CD4-positive, alpha-beta T cell treated with Interleukin-17A for 1 hour (primary cell): ENCODE data around the gene EHD4.

ENCODE experiments used
- DNase-seq: peaks from one replicate; pipeline ENCODE4 v3.0.0-alpha.2; 2020

The EHD4 gene

DNA sequence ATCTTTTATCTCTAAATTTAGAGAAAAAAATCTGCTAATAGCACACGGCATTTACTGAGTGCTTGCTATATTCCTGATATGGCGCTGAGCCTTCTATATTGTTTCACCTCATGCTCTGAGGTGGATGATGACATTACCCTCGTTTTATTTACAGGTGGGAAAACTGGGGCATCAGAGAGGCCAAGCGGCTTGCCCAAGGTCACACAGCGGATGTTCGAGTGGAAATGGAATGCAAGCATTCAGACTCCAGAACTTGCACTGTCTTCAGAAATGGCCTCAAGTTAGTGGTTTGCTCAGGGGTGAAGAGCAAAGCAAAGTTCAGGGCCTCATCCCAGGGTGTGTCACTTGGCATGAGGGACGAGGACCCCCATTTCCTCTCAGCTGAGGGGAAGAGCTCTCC, 17.3 kb downstream of the EHD4 start:
- no peak for DNase-seq

GRCh38 chr15:41954036-41954435, 18.3 kb downstream of the EHD4 start:
- no peak for DNase-seq

GRCh38 chr15:41952013-41952563, 20.3 kb downstream of the EHD4 start:
- no peak for DNase-seq

DNA sequence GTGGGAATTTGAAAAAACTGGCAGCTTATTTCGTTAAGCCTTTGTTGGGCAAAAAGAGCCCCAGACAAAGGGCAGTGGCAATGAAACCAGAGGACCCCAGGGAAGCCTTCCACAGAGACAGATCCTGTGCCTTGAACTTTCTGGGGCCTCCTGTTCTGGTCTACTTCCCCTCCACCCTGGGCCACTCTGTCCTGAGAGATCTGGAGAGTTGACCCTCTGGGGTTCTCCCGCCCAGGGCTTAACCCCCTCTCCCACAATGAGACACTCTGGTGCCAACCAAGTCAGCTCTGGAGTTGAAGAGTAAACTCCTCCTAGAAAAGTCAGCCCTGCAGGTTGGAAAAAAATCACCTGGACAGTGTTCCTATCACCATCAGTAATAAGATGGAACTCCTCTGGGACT, 20.8 kb downstream of the EHD4 start:
- no peak for DNase-seq

DNA sequence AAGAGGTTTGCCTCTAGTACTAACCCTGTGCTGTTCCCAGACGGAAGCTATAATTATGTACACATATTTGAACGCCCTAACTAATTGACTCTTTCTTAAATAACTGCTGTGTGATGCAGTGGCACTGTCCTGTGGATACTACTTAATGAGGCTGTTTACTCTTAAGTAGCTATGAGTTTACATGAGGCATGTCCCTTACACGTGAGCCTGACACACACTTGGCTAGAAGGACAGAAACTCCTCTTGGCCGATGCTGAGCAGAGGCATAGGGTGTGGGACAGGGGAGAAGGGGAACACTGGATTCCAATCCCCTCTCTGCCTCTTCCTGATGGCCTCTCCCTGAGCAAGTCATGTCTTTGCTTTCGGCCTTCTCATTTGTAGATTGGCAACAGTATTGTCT, 21.9 kb downstream of the EHD4 start:
- no peak for DNase-seq

DNA sequence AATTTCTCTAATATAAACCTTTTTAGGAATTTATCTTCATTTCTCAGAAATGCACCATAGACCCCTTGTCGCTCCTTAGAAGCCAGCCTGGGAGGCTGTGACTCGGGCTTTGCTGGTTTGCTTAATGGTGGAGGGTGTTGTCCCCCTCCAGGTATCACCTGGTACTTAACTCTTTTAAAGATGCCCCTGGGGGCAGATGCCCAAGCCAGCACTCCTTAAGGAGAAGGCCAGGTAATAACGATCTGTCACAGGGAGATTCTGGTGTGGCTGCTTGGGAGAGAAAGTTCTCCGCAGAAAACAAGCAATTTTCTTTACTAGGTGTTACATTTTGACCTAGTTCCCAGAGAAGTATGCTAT, 22.3 kb downstream of the EHD4 start:
- DNase-seq = no peak

DNA sequence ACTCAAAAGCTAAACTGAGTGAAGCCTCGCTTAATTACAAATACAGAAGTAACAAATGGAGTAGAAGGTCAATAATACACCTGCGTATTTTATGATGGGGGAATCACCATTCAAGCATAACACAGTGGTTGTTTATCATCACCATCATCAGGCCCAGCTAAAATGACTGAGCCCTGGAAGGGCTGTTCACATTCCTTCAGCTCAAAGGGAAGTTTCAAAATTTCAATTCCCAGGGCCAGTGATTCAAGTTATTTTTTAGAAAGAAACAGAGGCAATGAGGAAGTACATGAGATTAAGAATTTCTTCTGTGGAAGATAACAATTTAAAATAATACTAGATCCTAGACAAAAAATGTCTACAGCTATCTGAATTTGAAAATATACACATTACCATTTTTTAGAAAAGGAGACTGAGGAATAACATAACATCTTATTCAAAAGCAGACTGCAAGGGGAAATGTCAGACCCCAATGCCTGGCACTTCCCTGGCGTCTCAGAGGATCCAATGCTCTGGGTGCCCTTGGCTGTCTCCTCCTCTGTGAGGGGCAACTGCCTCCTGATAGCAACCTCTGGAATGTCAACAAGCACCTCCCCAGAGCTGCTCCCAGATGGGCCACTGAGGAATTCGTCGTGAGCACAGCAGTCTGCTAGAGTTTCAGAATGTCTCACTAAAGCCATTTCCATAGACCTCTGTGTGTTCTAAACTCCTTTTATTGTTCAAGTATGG, 22.8 kb downstream of the EHD4 start:
- no peak for DNase-seq

GRCh38 chr15:41948490-41948889, 23.9 kb downstream of the EHD4 start:
- DNase-seq = no peak

GRCh38 chr15:41946970-41947369, 25.4 kb downstream of the EHD4 start:
- no peak for DNase-seq

DNA sequence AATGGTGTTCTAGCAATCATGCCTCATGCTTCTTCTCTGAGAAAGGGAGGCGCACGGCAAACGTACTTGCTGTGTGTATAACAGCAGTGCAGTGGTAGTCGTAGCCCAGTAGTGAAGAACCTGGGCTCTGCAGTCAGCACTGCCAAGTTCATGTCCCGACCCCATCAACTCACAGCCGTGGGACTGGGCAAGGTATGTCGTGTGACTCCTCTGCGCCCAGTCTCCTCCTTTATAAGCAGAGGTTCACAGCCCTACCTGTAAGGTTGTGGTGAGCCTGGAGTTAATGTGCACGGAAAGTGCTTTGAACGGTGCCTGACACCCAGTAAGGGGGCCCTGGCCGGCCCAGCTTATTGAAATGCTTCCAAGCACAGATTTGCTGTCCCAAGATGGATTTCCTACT, 26.6 kb downstream of the EHD4 start:
- no peak for DNase-seq

GRCh38 chr15:41945221-41945620, 27.1 kb downstream of the EHD4 start:
- DNase-seq = no peak

- DNase-seq = no peak
Observed at GRCh38 chr15:41944313-41944940, 27.9 kb downstream of the EHD4 start.

DNA sequence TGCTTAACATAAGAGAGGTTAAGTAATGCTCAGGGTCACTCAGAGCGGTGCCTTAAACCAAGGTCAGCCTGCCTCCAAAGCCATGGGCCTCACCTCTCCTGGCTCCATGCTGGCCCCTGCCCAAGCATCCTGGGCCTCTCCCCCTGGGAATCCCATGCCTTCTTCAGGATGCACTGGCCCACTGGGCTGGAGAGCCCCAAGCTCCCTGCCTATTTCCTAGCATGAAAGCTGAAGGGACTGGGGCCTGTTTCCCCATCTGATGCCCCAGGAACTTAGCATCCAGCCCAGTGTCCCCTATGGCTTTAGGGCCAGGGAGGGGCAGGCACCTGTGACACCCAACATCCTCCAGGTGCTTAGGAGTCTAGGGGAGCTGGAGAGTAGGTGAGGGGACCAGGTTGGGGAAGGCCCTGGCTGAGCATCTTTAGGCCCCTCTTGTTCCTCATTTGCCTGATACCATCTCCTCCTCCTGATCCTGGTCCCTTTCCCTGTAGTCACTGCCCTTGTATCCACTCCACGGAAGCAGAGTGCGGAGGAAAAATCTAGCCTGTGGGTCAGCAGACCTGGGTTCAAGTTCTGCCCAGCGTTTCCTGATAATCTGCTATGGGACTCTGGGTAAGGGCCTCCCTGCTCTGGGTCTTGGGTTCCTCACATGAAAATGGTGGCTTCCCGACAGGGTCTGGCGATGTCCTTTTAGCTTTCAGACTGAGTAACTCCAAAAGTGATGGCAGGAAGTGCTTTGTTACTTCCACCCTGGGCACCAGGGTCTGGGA, 28.6 kb downstream of the EHD4 start:
- no peak for DNase-seq

DNA sequence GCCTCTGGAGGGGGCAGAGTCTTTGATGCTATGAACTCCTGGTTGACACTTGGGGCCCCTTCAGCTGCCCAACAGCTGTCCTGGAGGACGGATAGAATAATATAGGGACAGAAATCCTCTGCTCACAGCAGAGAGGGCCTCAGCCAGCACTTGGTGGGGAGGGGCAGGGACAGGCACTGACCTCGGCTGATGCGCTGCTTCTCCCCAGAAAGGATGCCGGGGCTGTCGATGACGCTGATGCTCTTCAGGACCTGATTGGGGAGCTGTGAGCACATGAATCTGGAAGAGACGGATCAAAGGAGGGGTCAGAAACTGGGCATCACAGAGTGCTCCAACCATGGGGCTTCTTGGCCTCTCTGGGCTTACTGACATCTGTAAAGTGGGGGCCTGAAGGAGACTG, 29.5 kb downstream of the EHD4 start:
- no peak for DNase-seq

DNA sequence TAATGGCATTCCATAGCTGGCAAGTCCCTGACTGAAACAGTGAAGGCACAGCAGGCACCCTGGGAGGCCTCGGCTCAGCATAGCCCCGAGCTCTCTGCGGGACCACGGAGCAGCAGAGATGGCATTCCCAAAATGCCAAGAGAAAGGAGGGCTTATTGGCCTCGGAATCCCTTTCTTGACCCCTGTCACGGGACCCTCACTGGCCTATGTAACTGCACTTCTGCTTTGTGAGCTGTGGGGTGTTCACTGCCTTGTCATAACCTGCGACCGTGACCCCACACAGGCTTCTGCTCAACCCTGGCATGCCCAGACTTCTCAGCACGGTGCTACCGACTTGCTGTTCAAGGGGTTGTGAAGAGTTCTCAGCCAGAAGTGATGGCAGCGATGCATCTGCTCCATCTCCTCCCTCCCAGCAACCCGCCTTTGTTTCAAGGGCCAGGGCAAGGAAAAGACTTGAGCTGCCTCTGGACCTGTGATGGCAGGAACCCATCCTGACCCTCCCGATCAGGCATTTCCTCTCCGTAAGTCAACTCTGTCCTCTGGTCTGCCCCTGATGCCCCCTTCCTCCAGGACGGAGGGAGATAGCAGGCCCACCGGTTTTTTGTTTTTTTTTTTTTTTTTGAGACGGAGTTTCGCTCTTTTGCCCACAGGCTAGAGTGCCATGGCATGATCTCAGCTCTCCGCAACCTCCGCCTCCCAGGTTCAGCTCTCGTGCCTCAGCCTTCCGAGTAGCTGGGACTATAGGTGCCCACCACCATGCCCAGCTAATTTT, 30.5 kb downstream of the EHD4 start:
- no peak for DNase-seq

GRCh38 chr15:41940441-41940857, 31.9 kb downstream of the EHD4 start:
- peak; percentile 32 for DNase-seq

GRCh38 chr15:41939986-41940385, 32.4 kb downstream of the EHD4 start:
- DNase-seq = no peak

GRCh38 chr15:41937568-41937923, 34.8 kb downstream of the EHD4 start:
- no peak for DNase-seq

GRCh38 chr15:41936649-41937567, 35.4 kb downstream of the EHD4 start:
- peak; percentile 90 for DNase-seq

GRCh38 chr15:41936155-41936554, 36.2 kb downstream of the EHD4 start:
- peak; percentile 14 for DNase-seq

DNA sequence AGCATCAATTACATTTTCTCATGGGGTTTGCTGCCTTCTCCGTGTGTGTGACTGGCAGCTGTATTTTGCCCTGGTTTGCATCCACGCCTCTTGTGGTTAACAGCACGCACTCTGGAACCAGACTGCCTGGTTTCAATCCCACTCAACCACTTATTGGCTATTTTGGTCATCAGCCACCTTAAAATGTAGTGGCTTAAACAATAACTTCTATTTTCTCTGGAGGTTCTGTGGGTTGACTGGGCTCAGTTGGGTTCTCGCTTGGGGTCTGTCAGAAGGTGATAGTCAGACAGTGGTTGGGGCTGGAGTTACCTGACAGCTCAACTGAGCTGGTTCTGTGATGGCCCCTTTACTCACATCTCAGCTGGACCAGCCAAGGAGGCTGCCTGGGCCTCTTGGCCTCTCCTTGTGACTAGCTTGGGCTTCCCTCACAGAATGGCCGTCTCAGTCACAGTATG, 36.8 kb downstream of the EHD4 start:
- peak; percentile 38 for DNase-seq

DNA sequence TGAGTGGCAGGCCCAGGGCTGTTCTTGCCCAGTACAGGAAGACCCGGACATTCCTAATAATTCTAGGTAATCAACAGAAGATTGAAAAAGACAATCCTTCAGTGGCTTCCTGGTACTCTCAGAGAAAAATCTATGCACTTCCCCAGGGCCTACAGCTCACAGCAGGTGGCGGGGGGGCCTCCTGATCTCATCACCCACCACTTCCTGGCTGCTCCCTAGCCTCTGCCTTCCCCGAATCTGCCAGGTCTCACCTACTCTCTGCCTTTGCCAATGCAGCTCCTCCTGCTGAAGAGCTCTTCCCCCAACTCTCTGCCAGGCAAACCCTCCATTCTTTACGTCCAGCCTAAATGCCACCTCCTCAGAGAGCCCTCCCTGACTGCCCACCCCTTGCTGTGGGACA, 37.5 kb downstream of the EHD4 start:
- peak; percentile 81 for DNase-seq
